Ovary (tissue), 9 donors: ENCODE measurements around the gene IL20. TPM values are rescaled to one million over a fixed set of nuclear protein-coding genes. Genes with fewer than 3 reads are reported as not detected.

ENCODE experiments used
- DNase-seq, 5 donors: peaks; one replicate each; pipeline ENCODE4 v3.0.0-alpha.2; 2019 to 2020
- H3K27ac ChIP-seq, 2 donors: fragments of 200-600 bp; one replicate each; pipeline versions ENCODE4 v1.5.1 to v1.8.0; 2019 to 2022
- H3K27me3 ChIP-seq: fragments of 200-600 bp; one replicate; pipeline ENCODE4 v1.8.0; 2022
- H3K36me3 ChIP-seq: fragments of 200-600 bp; sonication (generic); one replicate; pipeline ENCODE4 v1.5.1; 2019
- H3K4me1 ChIP-seq: one replicate; pipeline ENCODE4 v1.8.1; 2013; ENCODE audit warnings: mild to moderate bottlenecking, moderate library complexity; ENCODE audit not compliant: insufficient read depth
- H3K4me3 ChIP-seq: fragments of 200-600 bp; sonication (generic); one replicate; pipeline ENCODE4 v1.5.1; 2017
- H3K9me3 ChIP-seq, 2 donors: fragments of 200-600 bp in 1 of 2; sonication (generic) in 1 of 2; one replicate each; pipeline versions ENCODE4 v1.5.1 to v1.8.1; 2013 to 2019; ENCODE audit warnings: mild to moderate bottlenecking in 1 of 2, moderate library complexity in 1 of 2
- EP300 ChIP-seq: sonication (generic); formaldehyde crosslinking; IDR thresholded peaks from one replicate; pipeline ENCODE4 v1.6.1; 2017; ENCODE audit warnings: antibody characterized with exemption
- POLR2A ChIP-seq: fragments of 450-650 bp; IDR thresholded peaks from one replicate; pipeline ENCODE4 v1.6.1; 2017; ENCODE audit warnings: antibody characterized with exemption, mild to moderate bottlenecking, moderate library complexity
- WGBS, 3 donors: extraction: QIAGEN DNeasy Blood & Tissue Kit in 1 of 3; methylation state at CpG; one replicate each; pipeline versions ENCODE4 v1.1.5 to v1.1.7; 2013 to 2017; 5-methylcytosine and 5-hydroxymethylcytosine counted together
- intact Hi-C, 4 donors: fragments of 100-400 bp; cut with DNase I; formaldehyde crosslinking; loops; one replicate each; pipeline versions ENCODE4 v1.11.0 to v1.15.1; 2022 to 2023
- polyA plus RNA-seq, 2 donors: library from polyadenylated mRNA; stranded (reverse); fragments of 200-250 nt in 1 of 2; fragments of 350-450 nt in 1 of 2; fragmentation: Illumina TruSeq in 1 of 2; extraction: RNeasy Lipid Tissue Mini Kit (QIAGEN cat#74804) in 1 of 2; gene quantifications; one replicate each; pipeline ENCODE4 v1.2.3, GENCODE V29; 2013 to 2014
- total RNA-seq, 7 donors: library from RNA; depleted of rRNA in 2 of 7; stranded (reverse); fragments of >200 nt in 2 of 7; fragmentation: NEBNext Ultra II Directional in 3 of 7; extraction: Animal tissue kit (Norgen Biotek cat#: 25700) in 3 of 7; gene quantifications; one replicate each; pipeline versions ENCODE4 v1.1.0 to v1.2.4, GENCODE V29; 2016 to 2023
- TF ChIP-seq, protein P1 (sequence below), 3 donors: fragments of 450-650 bp in 2 of 3; fragments of 200-600 bp in 1 of 3; IDR thresholded peaks; one replicate each; pipeline versions ENCODE4 v1.5.1 to v1.8.0; 2016 to 2022; ENCODE audit warnings: antibody characterized with exemption in 3 of 3, mild to moderate bottlenecking in 1 of 3
- donor health status: DM: no; HTN: no; CAD: no; lungs with moderate emphysema.
- donor health status: DM: no; HTN: no; CAD: no.
- donor health status: Bipolar disorder and iron deficiency.
- donor health status: DM: yes; HTN: yes; CAD: no.
- donor health status: DM: no; HTN: no; CAD: no.
- donor health status: DM: yes; HTN: yes; CAD: no.

Gene IL20
- total and polyA plus RNA-seq, 9 donors, result 0.30 to 2.6 TPM; not detected in 7

DNA sequence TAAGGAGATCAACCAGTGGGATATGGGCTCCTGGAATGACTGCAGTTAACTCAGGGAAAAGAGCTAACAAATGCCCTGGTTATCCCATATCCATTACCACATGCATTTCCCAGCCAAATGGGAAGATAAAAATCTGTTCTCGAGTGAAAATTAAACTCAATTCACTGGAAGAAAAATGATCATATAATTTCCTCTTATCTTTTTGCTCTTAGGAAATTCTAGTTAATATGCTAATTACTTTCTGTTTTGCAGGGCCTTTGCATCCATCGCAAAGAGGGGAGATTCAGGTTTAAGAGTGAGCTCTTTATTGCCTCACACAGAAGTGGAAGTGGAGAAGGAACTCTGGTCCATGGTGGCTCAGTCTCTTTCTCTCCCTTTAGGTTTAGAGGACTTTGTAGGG is 28.0 kb downstream of the IL20 start:
- WGBS, 3 donors, result 79 to 92% (median 89%) methylated on average over 2 of the region's 2 CpGs
- intact Hi-C loops, result no loop called here
- no peaks in the 10 kb centered on the region for H3K36me3 ChIP-seq
- TF ChIP-seq, protein P1, sequence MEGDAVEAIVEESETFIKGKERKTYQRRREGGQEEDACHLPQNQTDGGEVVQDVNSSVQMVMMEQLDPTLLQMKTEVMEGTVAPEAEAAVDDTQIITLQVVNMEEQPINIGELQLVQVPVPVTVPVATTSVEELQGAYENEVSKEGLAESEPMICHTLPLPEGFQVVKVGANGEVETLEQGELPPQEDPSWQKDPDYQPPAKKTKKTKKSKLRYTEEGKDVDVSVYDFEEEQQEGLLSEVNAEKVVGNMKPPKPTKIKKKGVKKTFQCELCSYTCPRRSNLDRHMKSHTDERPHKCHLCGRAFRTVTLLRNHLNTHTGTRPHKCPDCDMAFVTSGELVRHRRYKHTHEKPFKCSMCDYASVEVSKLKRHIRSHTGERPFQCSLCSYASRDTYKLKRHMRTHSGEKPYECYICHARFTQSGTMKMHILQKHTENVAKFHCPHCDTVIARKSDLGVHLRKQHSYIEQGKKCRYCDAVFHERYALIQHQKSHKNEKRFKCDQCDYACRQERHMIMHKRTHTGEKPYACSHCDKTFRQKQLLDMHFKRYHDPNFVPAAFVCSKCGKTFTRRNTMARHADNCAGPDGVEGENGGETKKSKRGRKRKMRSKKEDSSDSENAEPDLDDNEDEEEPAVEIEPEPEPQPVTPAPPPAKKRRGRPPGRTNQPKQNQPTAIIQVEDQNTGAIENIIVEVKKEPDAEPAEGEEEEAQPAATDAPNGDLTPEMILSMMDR (IDR thresholded peaks at IDR 0.05), result no peak
- TF ChIP-seq EP300, result no peak
- no peaks in the 10 kb centered on the region for H3K27me3 ChIP-seq
- no peak overlapping the region for H3K4me3 ChIP-seq
- no peak overlapping the region for H3K27ac ChIP-seq
- H3K4me1 ChIP-seq, result peaks cover 10% of the 10 kb centered on the region
- no peaks in the 10 kb centered on the region for H3K9me3 ChIP-seq
- DNase-seq, result no peak

DNA sequence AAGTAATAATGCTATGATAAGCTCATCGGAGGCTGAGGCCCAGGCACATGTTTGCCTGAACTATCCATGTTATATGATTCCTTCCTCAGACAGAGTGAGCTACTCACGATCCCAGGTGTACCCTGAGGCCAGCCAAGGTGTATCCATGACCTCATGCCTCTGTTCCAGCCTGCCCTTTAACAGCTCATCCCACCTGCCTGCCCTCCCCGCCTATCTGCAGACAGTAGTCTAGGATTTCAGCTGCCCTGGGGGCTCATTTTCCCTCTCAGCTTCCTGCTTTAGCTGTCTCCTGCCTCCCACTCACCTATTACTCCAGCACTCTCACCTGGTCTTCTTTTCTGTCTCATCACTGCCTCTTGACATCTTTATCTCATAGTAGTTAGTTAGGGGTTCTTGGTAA is 29.9 kb downstream of the IL20 start:
- no peak overlapping the region for H3K27ac ChIP-seq
- no peaks in the 10 kb centered on the region for H3K9me3 ChIP-seq
- H3K4me1 ChIP-seq, result peaks cover 10% of the 10 kb centered on the region
- intact Hi-C loops, result no loop called here
- DNase-seq, result no peak
- H3K27me3 ChIP-seq, result no peaks in the 10 kb centered on the region
- 45 to 57% (median 54%) methylated on average over 3 of the region's 3 CpGs for WGBS, 3 donors
- TF ChIP-seq EP300 (no peak), POLR2A (no peak)
- TF ChIP-seq, protein P1 (IDR thresholded peaks at IDR 0.05), result no peak
- no peaks in the 10 kb centered on the region for H3K36me3 ChIP-seq
- no peak overlapping the region for H3K4me3 ChIP-seq

DNA sequence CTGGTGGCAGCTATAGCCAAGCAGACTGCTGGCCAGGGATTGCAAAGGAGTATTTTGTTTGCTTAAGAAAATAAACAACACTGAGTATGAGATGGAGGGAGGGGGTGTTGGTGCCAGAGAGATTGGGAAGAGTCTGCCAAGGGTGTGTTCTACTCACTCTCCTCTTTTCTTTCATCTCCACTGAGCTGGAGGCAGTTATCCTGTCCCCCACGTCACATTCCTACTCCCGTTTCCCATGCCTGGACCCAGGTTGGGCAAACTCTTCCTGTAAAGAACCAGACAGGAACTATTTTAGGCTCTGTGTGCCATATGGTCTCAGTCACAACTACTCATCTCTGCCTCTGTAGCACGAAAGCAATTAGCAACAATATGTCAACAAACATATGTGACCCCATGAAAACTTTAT is 30.4 kb downstream of the IL20 start:
- no peak for DNase-seq
- Histone ChIP-seq H3K9me3 (no peaks in the 10 kb centered on the region), H3K4me1 (peaks cover 8% of the 10 kb centered on the region), H3K4me3 (no peak overlapping the region), H3K36me3 (no peaks in the 10 kb centered on the region), H3K27me3 (no peaks in the 10 kb centered on the region), H3K27ac (no peak overlapping the region)
- intact Hi-C loops, result no loop called here
- WGBS, 3 donors, result 2 to 5% (median 5%) methylated on average over 3 of the region's 3 CpGs
- TF ChIP-seq EP300 (no peak), POLR2A (no peak)
- TF ChIP-seq, protein P1 (IDR thresholded peaks at IDR 0.05), result no peak

GRCh38 chr1:206896261-206896660 is 30.8 kb downstream of the IL20 start:
- Histone ChIP-seq H3K4me1 (peaks cover 8% of the 10 kb centered on the region), H3K9me3 (no peaks in the 10 kb centered on the region), H3K27me3 (no peaks in the 10 kb centered on the region), H3K4me3 (no peak overlapping the region), H3K27ac (no peak overlapping the region), H3K36me3 (no peaks in the 10 kb centered on the region)
- no peak for DNase-seq
- no peak for TF ChIP-seq EP300
- TF ChIP-seq, protein P1 (IDR thresholded peaks at IDR 0.05), result no peak
- TF ChIP-seq POLR2A, result no peak
- intact Hi-C loops, result no loop called here
- 35 to 53% (median 37%) methylated on average over 3 of the region's 3 CpGs for WGBS, 3 donors

DNA sequence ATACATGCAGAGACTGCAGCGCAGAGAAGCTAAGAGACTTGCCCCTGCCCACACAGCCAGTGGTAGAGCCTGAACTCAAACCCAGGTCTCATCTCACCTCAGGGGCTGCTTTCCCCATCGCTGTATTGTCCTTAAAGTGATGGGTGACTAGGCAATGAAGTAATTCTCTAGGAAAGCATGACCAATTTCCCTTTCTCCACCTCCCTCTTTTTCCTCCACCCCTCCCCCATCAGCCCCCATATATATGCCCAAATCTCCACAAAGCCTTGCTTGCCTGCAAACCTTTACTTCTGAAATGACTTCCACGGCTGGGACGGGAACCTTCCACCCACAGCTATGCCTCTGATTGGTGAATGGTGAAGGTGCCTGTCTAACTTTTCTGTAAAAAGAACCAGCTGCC is 31.8 kb downstream of the IL20 start, which contains the start of gene IL24:
IL24 (plus strand) TSS at position 269 of the 400 bp plus-strand sequence. CDS start 390 bp downstream, outside the sequence.
- intact Hi-C loops, result no loop called here
- TF ChIP-seq POLR2A (no peak), EP300 (no peak)
- TF ChIP-seq, protein P1 (IDR thresholded peaks at IDR 0.05), result no peak
- no peak for DNase-seq

More for the DNA sequence above, 31.8 kb downstream of the IL20 start, which contains the start of gene IL24:
- Histone ChIP-seq H3K9me3 (no peaks in the 10 kb centered on the region), H3K27me3 (no peaks in the 10 kb centered on the region), H3K36me3 (no peaks in the 10 kb centered on the region), H3K4me1 (peaks cover 8% of the 10 kb centered on the region), H3K27ac (no peak within 1 kb of the TSS), H3K4me3 (no peak within 1 kb of the TSS)
- WGBS, 3 donors, result 75 to 87% (median 81%) methylated on average over 4 of the region's 4 CpGs
